ENCODE results near the gene NUP37.
"Not testable (repeated sequence)": the region's sequence is repeated elsewhere in the genome, so short reads cannot be mapped to it uniquely, and the experiment has no call there.

The NUP37 gene

GRCh38 chr12:102119674-102120563, at the start of gene NUP37, which contains the start of gene PARPBP:
Gene NUP37 (minus strand): TSS chr12:102120114. CDS start chr12:102118518, 1,596 bp downstream.
Gene PARPBP (plus strand): TSS chr12:102120183. CDS start chr12:102123889, 3,706 bp downstream.
- peak within 1 kb of the TSS; percentile 77 for H3K27ac ChIP-seq
- DNase-seq (ENCODE audit: low read depth, low spot score): peak; percentile 61

GRCh38 chr12:102167821-102168604, 48.1 kb upstream of the NUP37 start:
- no peak for DNase-seq (ENCODE audit: low read depth, low spot score)
- H3K27ac ChIP-seq: no peak overlapping the region

DNA sequence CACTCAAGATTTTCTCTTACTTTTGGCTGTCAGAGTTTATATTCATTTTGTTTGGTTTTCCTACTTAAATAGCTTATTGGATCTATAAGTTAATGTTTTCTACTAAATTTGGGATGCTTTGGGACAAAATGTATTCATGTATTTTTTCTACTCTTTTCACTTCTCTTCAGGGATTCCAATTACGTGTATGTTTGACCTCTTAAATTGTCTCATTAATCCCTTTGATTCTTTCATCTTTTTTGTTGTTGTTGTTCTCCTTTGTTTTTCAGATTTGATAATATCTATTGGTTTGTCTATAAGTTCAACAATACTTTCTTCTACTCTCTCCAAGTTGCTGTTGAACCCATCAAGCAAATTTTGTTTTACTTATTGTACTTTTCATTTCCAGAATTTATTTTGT, 43.5 kb upstream of the NUP37 start:
- H3K27ac ChIP-seq: no peak overlapping the region
- no peak for DNase-seq (ENCODE audit: low read depth, low spot score)

DNA sequence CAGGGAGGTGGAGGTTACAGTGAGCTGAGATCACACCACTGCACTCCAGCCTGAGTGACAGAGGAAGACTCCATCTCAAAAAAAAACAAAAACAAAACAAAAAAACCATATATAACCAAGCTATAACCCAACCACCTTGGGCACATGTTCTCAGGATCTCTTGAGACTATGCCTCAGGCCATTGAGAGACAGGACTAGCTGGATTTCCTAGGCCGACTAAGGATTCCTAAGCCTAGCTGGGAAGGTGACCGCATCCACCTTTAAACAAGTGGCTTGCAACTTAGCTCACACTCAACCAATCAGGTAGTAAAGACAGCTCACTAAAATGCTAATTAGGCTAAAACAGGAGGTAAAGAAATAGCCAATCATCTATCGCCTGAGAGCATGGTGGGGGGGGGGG, 35.3 kb upstream of the NUP37 start:
- not testable (repeated sequence) for H3K27ac ChIP-seq; DNase-seq (ENCODE audit: low read depth, low spot score)

- H3K27ac ChIP-seq; DNase-seq (ENCODE audit: low read depth, low spot score): not testable (repeated sequence)
Observed at GRCh38 chr12:102147062-102147587, 27.2 kb upstream of the NUP37 start.

DNA sequence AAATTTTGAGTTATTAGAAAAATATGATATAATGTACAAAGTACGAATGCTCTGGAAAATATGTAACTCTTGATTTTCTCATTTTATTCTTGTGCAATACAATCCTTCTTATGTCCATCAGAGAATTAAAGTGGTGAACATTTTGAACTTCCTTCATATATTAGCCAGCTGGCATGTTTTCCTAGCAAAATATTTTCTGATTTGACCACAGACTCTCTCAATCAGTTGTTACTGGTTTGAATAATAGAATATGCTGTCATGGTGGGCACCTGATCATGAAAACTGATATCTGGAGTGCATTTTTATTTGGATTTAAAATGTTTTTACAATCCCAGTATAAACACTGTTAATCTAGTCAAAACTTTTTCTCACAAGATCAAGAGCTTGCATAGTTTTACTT, 24.3 kb upstream of the NUP37 start:
- no peak for DNase-seq (ENCODE audit: low read depth, low spot score)
- no peak overlapping the region for H3K27ac ChIP-seq

DNA sequence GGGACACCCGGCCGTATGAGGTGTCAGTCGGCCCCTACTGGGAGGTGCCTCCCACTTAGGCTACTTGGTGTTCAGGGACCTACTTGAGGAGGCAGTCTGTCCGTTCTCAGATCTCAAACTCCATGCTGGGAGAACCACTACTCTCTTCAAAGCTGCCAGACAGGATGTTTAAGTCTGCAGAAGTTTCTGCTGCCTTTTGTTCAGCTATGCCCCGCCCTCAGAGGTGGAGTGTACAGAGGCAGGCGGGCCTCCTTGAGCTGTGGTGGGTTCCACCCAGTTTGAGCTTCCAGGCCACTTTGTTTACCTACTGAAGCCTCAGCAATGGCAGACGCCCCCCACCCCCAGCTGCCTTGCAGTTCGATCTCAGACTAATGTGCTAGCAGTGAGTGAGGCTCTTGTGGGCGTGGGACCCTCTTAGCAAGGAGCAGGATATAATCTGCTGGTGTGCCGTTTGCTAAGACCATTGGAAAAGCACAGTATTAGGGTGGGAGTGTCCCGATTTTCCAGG, 23.0 kb upstream of the NUP37 start:
- not testable (repeated sequence) for H3K27ac ChIP-seq; DNase-seq (ENCODE audit: low read depth, low spot score)

DNA sequence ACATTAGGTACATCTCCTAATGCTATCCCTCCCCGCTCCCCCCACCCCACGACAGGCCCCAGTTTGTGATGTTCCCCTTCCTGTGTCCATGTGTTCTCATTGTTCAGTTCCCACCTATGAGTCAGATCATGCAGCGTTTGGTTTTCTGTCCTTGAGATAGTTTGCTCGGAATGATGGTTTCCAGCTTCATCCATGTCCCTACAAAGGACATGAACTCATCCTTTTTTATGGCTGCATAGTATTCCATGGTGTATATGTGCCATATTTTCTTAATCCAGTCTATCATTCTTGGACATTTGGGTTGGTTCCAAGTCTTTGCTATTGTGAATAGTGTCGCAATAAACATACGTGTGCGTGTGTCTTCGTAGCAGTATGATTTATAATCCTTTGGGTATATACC, 17.7 kb upstream of the NUP37 start:
- DNase-seq (ENCODE audit: low read depth, low spot score): not testable (repeated sequence)

GRCh38 chr12:102131442-102131841, 11.5 kb upstream of the NUP37 start:
- H3K27ac ChIP-seq; DNase-seq (ENCODE audit: low read depth, low spot score): not testable (repeated sequence)

More for the DNA sequence above, 17.7 kb upstream of the NUP37 start:
- not testable (repeated sequence) for H3K27ac ChIP-seq

GRCh38 chr12:102130720-102131119, 10.8 kb upstream of the NUP37 start:
- not testable (repeated sequence) for H3K27ac ChIP-seq; DNase-seq (ENCODE audit: low read depth, low spot score)

DNA sequence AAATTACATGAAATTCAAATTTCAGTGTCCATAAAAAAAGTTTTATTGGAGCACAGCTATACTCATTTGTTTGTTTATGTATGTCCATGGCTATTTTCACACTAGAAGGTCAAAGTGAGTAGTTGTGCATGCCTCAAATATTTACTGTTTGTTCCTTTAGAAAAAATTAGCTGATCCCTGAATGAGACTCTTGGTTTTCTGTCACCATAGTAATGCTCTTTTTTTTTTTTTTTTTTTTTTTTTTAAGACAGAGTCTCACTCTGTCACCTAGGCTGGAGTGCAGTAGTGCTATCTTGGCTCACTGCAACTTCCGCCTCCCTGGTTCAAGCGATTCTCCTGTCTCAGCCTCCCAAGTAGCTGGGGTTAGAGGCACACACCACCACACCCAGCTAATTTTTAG, 1.4 kb upstream of the NUP37 start:
- peak overlapping the region; percentile 77 for H3K27ac ChIP-seq
- not testable (repeated sequence) for DNase-seq (ENCODE audit: low read depth, low spot score)

- H3K27ac ChIP-seq: peak overlapping the region; percentile 77
- no peak for DNase-seq (ENCODE audit: low read depth, low spot score)
Observed at GRCh38 chr12:102120886-102121285, 972 bp upstream of the NUP37 start.

GRCh38 chr12:102120564-102120873, 605 bp upstream of the NUP37 start:
- no peak for DNase-seq (ENCODE audit: low read depth, low spot score)
- H3K27ac ChIP-seq: peak overlapping the region; percentile 77

GRCh38 chr12:102118874-102119273, 1.0 kb downstream of the NUP37 start:
- no peak for DNase-seq (ENCODE audit: low read depth, low spot score)
- H3K27ac ChIP-seq: no peak overlapping the region

DNA sequence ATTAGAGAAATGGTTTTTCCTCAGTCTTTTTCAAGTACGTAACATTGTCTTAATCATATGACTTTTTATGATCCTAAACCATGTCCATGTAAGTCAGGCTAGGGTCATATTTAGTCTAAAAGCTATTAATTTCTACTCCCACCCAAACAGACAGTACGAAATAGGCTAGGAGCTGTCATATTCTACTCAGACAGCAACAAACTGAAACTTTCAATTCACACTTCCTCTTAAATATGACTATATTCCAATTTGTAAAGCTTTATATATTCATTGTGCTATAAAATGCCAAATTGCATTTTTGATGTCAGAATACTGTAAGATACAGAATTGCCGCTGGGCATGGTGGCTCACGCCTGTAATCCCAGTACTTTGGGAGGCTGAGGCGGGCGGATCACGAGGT, 3.5 kb downstream of the NUP37 start:
- H3K27ac ChIP-seq: no peak overlapping the region
- DNase-seq (ENCODE audit: low read depth, low spot score): no peak

GRCh38 chr12:102114212-102114611, 5.7 kb downstream of the NUP37 start:
- no peak overlapping the region for H3K27ac ChIP-seq
- no peak for DNase-seq (ENCODE audit: low read depth, low spot score)

DNA sequence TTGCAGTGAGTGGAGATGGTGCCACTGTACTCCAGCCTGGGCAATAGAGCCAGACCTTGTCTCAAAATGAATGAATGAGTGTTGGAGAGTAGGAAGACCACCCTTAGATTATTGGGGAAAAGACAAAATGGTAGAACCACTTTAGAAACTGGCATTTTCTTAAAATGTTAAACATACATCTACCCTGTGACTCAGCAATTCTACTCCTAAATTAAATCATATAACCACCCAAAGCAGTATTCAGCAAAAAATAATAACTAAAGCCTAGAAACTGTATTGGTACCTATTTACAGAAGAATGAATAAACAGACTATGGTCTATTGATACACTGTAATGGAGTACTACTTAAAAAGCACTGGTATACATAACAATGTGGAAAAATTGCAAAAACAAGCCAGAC, 9.1 kb downstream of the NUP37 start:
- H3K27ac ChIP-seq: no peak overlapping the region
- DNase-seq (ENCODE audit: low read depth, low spot score): no peak

GRCh38 chr12:102107970-102108369, 11.9 kb downstream of the NUP37 start:
- no peak for DNase-seq (ENCODE audit: low read depth, low spot score)
- no peak overlapping the region for H3K27ac ChIP-seq

DNA sequence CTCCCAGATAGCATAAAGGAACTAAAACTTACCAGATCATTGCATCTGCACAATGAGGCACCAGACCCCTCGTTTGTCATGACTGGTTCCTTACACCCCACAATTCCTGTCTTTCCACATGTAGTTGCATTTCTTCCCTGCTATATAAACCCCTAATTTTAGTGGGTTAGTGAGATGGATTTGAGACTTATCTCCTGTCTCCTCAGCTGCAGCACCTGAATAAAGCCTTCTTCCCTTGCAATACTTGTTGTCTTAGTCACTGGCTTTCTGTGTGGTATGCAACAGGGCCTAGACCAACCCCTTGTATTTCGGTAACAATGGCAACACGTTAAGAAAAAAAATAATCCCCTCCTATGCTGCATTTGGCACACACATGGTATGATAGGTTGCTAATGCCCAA, 13.0 kb downstream of the NUP37 start:
- H3K27ac ChIP-seq: no peak overlapping the region
- DNase-seq (ENCODE audit: low read depth, low spot score): no peak

- DNase-seq (ENCODE audit: low read depth, low spot score): no peak
- H3K27ac ChIP-seq: no peak overlapping the region
Observed at GRCh38 chr12:102096855-102097254, 23.1 kb downstream of the NUP37 start.
